NCI-H146 treated with DMSO at 0.1 percent for 48 hours (cell line): ENCODE data around the gene MRPL40.

ENCODE experiments used
- DNase-seq: peaks from one replicate; lab custom pipeline; 2025; ENCODE audit not compliant: unreplicated experiment; lab: John Stamatoyannopoulos, UW

Gene MRPL40

DNA sequence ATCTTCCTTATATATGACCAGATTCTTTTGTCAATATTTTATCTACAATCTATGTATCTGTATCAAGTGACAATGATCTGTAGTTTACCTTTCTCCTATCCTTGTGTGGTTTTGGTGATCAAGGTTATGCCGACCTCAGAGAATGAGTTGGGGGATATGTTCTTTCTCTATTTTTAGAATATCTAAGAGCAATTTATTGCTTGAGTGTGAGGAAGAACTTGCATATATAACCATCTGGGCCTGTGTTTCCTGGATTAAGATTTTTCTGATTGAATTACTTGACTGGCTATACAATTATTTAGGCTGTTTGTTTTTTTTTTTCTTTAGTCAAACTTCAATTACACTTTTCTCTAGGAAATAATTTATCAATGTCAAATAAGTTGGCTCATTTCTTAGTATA, 29.2 kb downstream of the MRPL40 start:
- no peak for DNase-seq

GRCh38 chr22:19463008-19463407, 30.7 kb downstream of the MRPL40 start:
- DNase-seq, result no peak

DNA sequence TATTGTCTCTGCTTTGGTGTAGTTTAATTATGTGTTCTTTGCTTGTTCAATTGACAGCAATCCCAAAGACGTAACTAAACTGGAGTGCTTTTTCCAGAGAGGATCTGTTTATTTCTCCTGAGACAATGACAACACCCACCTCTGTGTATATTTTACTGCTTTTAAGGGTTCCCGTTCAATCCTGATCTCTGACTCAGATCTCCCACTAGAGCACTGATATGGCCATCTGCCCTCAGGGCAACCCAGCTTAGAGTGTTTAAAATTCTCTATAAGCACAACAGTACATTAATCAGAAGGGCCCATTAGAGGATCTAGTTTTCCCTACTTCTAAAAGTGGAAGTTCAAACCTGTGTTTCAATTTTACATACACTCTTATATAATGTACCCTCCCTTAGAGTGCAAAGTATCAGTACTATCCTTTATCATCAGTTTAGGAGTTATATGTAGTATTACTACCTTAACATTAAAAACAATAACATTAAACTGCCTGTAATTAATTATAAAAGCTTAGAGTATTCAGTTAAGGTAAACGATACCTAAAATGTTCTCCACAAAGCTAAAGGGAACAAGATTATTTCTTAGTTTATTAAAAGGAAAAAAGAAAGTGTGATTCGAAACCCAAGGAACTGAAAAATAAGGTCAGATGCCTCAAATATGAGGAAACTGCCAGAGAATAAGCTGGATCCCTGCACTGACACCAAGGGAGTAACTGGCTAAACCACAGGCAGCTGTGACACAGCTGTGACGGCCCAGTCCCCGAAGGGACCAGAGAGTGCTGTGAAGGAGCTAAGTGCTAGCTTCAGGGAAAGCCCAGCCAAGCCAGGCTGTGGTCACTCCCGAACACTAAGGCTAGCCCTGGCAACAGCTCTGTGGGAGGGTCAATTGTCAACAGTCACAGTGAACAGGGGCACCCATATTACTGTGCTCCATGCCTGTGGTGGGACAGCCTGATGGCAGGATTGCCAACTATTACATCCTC, 31.4 kb downstream of the MRPL40 start:
- no peak for DNase-seq

DNA sequence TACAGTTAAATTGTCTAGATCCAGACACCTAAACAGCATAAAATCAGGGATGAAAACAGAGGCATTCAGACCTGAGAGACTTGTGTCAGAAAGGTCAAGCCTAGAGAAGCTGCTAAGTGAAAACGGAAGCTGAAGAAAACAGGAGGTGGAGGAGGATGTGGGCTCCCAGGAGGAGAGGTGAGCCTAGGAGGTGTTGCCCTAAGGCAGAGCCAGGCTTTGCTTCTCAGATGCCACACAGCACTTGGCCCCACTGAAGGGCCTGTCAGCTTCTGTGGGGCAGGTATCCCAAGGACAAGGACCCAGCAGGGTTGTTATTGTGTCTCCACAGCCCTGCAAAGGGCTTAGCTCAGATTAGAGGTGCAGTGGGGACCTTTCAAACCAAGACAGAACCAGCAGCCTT, 32.2 kb downstream of the MRPL40 start:
- DNase-seq, result no peak

GRCh38 chr22:19464975-19465374, 32.6 kb downstream of the MRPL40 start:
- peak; percentile 1 for DNase-seq

DNA sequence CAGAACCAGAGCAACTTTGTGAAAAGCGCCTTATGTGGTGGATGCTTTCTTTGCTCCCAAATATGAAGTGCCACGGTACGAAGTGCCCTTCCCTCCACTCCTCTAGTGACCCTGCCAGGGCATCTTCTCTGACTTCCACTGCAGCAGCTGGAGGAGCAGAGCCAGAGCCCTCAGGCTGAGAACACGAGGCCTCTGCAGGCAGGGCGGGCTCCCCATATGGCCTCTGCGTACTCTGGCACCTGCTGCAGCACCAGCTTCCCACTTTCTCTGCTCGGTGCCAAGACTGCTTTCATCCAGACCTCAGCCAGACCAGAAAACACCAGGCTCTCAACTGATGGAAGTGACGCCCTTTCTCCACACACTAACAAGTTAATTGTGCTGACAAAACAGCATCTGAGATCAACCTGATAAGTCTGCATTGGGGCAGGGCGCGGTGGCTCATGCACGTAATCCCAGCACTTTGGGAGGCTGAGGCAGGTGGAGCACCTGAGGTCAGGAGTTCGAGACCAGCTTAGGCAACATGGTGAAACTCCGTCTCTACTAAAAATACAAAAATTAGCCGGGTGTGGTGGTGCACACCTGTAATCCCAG, 33.9 kb downstream of the MRPL40 start:
- no peak for DNase-seq

DNA sequence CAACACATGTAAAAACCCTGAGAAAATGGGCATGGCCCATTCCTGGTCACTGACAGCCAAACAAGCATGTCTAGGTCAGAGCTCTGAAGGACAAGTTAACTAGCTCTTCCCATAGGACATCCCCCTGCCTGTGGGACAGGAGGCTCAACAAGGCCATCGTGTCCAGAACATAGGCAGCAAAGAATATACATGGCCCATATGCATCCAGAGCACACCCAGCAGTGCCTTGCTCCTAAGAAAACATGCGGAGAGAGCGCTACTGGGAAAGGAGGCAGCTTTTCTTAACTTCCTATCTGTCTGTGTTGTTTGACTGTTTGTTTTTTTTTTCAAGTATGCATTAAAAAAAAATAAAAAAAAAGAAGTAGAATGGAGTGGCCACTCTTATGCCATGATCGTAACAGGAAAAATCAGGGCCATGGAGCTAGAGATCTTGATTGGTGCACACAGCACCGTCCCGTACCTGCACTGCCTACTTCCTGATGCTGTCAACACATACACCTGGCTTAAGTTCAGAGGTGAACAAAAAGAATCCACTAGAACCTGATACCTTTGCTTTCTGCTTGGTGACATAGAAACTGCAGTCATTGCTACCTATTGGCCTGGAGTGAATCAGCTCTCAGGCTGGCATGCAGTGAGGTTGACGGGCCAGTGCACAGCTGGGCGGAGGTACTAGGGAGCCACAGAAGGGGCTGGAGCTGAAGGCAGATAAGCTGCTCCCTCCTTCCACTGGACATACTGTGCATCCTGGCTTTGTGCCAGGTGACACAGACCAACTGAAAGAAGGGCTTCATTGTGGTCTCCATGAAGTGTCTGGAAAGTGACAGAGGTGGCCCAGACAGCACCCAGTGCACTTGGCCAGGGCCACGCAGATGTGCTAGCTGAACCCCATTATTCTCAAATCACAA, 34.8 kb downstream of the MRPL40 start:
- no peak for DNase-seq

DNA sequence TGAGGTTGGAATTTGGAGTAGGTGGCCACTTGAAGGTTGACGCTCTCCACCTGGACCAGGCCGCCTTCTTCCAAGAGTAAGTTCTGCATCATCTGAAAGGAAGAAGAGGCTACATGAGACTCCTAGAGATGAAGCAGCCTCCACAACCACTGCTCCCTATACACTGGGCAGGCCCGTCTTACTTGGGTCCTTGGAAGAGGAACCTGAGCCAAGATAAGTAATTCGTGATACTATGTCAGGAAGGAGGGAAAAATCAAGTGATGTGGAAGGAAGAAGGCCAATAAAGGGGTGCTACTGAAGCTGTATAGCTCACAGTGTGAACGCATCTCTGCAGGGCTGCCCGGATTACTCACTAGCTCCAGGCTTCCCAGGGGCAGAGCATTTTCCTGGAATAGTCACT, 35.6 kb downstream of the MRPL40 start:
- DNase-seq, result no peak

GRCh38 chr22:19469421-19469820, 37.1 kb downstream of the MRPL40 start:
- DNase-seq, result no peak

GRCh38 chr22:19470010-19470409, 37.7 kb downstream of the MRPL40 start:
- DNase-seq, result no peak

GRCh38 chr22:19471572-19471971, 39.2 kb downstream of the MRPL40 start:
- DNase-seq, result no peak

DNA sequence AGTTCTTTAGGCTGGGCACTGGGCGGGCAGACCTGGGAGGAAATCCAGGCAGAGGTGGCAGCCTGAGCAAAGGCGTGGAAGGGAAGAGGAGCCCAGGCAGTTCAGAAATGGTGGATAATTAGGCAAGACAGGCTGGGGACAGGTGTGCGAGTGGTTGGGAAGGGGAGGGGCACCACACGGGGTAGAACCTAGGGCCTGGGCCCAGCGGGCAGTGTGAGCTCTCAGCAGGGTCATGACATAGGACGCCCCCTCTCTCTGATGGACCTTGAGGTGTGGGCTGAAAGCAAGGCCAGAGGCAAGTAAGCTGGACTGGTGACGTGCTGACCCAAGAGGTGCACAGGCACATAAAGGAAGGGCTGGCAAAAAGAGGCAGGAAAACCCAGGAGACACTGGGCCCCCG, 39.9 kb downstream of the MRPL40 start:
- no peak for DNase-seq

GRCh38 chr22:19473578-19473977, 41.2 kb downstream of the MRPL40 start:
- DNase-seq, result no peak

DNA sequence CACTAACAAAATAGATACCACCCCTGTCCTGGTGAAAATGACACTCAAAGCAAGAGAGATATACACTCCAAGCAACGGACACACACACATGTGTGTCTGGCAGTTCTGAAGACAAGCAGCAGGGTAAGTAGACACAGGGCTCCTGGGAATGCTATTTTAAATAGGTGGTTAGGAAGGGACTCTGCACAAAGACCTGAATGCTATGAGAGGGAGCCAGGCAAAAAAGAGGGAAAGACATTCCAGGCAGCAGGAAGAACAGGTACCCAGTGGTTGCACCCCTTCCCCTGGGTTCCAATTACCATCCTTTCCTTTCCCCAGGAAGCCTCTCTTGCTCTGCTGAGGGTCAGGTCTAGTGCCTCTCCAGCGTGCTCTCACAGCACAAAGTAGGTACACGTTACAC, 43.7 kb downstream of the MRPL40 start:
- no peak for DNase-seq

DNA sequence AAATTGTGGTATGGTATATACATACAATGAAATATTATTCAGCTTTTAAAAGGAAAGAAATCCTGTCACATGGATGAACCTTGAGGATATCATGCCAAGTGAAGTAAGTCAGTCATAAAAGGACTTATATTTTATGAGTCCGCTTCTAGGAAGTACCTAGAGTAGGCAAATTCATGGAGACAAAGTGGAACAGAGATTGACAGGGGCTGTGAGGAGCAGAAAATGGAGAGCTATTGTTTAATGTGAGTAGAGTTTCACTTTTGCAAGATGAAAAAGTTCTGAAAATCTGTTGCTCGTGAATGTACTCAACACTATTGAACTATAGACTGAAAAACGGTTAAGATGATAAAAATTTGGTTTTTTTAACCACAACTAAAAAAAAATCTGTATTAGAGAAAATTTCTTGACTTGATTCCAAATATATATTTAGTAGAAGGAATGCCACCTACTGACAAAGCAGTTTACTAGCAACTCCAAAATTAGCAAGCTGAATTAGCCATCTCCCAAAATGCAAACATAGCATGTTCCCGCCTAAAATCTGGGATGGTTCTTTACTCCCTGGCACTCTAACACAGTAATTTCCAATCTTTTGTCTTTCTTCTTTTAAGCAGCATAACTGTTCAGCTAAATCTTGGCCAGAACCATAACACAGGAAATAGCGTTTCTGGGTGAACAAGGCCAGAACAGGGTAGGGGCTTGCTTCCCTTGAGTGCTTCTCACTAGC, 45.1 kb downstream of the MRPL40 start:
- DNase-seq, result no peak

DNA sequence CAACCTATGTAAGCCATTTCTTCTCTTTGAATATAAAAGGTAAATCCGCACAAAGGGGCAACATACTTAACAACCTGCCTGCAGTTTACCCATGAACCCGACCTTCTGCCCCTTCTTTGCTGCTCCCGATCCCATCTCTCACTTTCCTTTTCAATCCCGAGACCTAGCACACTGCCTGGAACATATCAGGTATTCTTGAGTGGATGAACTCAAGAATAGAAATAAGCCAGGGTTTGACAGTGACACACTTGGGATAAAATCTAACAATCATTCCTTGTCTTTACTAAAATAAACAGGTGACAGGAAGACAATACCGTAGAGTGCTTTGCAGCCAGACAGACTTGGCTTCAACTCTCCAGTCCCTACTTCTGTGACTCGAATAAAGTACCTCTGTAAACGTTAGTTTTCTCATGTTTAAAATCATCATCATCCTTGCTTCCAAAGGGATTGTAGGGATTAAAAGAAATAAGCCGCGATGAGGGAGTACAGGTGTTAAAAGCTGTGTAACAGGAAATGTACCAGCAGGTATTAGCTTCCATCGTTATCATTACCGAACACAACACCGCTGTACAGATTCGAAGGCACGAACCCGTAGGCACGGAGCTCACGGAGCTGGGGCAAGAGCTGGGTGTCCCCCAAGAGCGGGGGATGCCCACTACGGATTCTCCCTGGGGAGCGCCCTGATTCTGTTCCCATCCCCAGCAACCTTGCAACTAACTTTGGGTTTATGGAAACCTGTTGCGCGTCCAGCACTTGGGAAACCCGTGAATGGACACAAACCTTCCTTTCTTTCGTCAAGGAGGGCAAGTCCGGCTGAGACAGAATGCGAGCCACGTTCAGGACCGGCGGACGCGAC, 45.9 kb downstream of the MRPL40 start:
- no peak for DNase-seq

GRCh38 chr22:19478901-19479354, 46.6 kb downstream of the MRPL40 start, which contains the start of gene UFD1:
Gene UFD1, minus strand, starts transcription at chr22:19479193. Its CDS starts 108 bp downstream, at chr22:19479085.
- peak; percentile 78 for DNase-seq

GRCh38 chr22:19479355-19480172, 47.2 kb downstream of the MRPL40 start, which contains the start of gene CDC45:
Gene CDC45, plus strand, starts transcription at chr22:19479920. Its CDS starts 49 bp downstream, at chr22:19479969.
- peak; percentile 97 for DNase-seq

DNA sequence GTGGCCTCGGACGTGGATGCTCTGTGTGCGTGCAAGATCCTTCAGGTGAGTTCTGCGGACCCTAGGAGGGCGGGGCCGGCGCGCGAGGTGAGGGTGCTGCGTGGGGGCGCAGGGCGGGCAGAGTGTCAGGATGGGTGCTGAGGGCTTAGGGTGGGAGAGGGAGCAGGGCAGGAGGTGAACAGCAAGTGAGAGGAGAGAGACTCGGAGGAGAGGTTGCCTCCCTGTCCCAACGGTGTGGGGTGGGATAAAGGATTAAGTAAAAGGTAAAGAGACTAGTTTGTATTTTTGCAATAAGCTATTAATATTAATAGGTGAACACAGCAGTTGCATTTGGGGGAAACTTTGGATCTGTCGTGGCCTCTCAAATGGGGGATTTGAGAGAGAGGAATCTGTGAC, 47.8 kb downstream of the MRPL40 start:
- DNase-seq, result no peak
